Measurements from ENCODE around the gene SPDYE2B.
"Not testable (repeated sequence)": the region's sequence is repeated elsewhere in the genome, so short reads cannot be mapped to it uniquely, and the experiment has no call there.

Gene SPDYE2B, protein sequence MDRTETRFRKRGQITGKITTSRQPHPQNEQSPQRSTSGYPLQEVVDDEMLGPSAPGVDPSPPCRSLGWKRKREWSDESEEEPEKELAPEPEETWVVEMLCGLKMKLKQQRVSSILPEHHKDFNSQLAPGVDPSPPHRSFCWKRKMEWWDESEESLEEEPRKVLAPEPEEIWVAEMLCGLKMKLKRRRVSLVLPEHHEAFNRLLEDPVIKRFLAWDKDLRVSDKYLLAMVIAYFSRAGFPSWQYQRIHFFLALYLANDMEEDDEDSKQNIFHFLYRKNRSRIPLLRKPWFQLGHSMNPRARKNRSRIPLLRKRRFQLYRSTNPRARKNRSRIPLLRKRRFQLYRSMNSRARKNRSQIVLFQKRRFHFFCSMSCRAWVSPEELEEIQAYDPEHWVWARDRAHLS

DNA sequence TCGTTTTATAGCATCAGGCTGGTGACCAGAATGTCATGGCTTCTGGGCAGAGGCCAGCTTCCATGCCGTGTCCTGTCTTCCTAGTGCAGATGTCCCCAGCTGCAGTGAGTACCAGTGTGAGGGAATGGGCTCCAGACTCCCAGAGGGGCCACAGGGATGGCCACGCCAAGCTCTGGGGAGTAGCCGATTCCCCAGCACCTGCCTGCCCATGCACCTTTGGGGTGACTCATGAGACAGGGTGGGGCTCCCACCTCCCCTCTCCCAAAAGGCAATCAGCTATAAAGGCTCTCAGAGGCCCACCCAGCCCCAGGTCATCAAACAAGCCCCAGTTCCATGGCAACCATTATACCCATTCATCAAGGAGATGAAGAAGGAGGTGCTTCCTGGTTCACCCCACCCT lies at the start of gene SPDYE2B:
TSS of gene SPDYE2B (plus strand) at position 396 of the 400 bp plus-strand sequence. CDS start 2,030 bp downstream, outside the sequence.
- not testable (repeated sequence) for DNase-seq (ENCODE audit: low read depth in 3 of 3)

DNA sequence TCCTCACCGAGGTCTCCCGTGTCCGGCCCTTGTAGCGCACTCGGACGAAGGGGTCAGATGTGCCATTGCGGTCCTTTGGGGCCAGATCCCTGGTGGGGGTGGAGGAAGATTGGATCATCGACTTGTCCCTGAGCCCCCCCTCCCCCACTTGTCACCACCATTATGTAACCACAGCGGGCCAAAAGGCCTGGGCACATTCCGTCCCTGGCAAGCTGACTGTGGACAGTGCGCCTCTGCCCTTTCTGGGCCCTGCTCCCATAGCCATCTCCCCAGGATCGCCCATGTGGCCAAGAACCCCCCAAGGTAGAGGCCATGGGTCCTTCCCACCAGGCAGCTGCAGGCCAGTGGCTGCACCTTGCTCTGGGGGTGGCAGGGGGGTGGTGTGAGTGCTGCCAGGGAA lies 47.8 kb upstream of the SPDYE2B start:
- DNase-seq (ENCODE audit: low read depth in 3 of 3) = not testable (repeated sequence)

DNA sequence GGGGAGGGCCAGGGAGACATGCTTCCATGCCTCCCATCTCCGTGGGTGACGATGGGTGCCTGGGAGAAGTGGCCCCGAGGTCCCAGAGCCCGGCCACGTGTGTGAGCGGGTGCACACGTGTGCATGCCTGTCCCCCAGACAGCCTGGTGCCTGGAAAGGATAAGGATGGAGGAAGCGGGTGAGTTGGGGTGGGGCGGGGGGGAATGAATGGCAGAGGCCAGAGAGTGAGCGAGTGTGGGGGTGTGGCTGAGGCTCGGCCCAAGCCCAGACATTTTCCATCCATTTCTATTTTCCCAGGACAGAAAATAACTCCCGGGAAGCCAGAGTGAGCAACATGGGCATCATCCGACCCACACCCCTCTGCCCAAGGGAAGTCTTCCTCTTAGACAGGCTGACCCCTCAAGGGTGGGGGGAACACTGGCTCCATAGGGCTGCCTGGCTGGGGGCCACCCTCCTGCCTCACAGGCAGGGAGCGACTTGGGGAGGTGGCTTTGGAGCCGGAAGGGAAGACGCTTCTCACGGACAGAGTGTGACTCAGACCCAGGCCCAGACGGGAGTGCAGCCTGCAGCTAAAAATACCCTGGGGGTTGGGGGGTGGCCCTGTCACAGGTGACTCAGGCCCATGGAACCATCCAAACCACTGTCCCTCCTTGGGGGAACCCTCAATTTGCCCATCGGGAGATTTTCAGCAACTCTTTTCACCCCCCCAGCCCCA lies 45.5 kb upstream of the SPDYE2B start:
- DNase-seq (ENCODE audit: low read depth in 3 of 3) = not testable (repeated sequence)

DNA sequence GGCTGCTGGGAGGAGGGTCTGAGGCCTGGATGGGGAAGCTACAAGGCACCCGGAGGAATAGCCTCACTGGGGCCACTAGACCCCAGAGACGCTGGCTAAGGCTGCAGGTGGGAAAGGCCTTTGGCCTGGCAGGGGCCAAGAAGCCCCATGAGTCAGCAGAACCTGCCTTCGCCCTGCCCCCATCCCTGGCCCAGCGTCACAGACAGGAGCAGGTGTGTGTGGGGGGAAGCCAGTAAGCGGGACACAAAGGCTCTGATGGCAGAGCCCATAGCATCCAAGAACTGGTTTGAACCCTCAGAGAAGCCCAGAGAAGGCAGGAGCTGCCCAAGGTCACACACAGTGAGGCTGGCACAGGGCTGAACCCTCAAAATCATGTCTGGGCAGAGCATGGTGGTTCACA lies 43.3 kb upstream of the SPDYE2B start:
- DNase-seq (ENCODE audit: low read depth in 3 of 3) = not testable (repeated sequence)

DNA sequence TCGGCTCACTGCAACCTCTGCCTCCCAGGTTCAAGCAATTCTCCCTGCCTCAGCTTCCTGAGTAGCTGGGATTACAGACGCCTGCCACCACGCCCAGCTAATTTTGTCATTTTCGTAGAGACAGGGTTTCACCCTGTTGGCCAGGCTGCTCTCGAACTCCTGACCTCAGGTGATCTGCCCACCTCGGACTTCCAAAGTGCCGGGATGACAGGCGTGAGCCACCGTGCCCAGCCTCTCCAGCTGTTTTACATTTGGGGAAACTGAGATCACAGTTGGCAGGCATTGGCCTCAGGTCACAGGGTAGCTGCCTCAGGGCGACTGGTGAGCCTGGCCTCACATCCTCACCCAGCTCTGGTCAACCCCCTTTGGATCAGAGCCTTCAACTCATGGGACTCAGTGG lies 40.4 kb upstream of the SPDYE2B start:
- not testable (repeated sequence) for DNase-seq (ENCODE audit: low read depth in 3 of 3)

DNA sequence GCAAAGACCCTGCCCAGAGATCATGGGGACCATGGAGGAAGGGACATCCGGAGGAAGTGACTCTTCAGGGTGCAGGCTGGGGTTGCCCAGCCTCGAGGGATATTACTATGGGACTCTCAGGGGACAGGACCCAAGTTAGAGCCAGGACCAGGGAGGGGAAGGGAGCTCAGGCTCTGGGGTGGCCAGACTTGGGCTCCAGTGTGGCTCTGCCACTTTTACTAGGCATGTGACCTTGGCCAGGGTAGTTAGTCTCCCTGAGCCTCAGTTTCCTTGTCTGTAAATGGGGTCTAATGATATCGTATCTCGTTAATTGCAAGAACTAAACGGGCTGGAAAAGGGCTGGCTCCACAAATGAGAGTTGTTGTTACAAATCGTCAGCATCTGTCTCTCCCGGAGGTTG lies 39.7 kb upstream of the SPDYE2B start:
- not testable (repeated sequence) for DNase-seq (ENCODE audit: low read depth in 3 of 3)

DNA sequence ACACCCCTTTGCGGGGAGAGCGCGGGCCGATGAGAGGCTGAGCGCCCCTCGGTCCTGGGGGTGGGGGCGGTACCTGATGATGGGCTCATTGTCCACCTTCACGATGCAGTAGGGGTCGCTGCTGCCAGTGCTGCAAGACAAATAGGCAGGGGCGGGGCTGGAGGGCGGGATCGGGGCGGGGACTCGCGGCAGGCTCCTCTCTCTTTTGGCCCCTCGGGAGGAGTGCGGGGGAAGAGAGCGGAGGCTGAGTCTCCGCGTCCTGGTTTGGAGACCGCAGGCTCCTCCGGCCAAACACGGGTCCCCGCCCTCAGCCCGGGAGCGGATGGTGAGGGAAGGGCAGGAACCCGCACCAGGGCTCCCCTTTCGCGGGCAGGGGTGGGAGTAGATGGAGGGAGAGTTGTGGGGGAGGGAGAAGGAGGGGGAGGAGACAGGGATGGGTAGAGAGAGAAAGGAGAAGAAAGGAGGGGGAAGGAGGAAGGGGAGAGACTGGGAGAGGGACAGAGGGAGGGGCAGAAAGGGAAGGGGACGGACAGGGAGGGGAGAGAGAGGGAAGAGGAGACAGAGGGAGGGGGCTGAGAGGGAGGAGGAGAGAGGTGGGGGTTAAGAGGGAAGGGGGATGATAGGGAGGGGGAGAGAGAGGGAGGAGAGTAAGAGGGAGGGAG lies 39.0 kb upstream of the SPDYE2B start:
- not testable (repeated sequence) for DNase-seq (ENCODE audit: low read depth in 3 of 3)

DNA sequence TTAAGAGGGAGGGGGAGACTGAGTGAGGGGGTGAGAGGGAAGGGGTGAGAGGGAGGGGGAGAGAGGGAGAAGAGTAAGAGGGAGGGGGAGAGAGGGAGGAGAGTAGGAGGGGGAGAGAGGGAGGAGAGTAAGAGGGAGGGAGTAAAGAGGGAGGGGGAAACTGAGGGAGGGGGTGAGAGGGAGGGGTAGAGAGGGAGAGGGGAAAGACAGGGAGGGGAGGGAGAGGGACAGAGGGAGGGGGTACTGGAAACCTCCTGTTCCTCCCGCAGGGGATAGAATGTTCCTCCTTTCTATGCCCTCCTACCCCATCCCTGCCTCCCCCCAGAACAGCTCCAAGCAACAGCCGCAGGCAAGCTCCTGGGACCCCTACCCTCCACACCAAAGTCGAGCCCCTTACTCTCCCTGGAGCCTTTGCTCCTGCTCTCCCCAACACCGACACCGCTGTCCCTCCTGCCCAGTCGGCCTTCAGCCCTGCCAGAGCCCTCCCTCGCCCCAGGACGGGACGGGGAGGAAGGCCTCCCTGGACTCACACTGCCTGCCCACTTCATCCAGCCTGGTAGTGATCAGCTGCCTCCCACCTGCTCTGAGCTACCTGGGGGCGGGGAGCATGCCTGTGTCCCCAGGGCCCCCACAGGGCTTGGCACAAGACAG lies 38.3 kb upstream of the SPDYE2B start:
- not testable (repeated sequence) for DNase-seq (ENCODE audit: low read depth in 3 of 3)

DNA sequence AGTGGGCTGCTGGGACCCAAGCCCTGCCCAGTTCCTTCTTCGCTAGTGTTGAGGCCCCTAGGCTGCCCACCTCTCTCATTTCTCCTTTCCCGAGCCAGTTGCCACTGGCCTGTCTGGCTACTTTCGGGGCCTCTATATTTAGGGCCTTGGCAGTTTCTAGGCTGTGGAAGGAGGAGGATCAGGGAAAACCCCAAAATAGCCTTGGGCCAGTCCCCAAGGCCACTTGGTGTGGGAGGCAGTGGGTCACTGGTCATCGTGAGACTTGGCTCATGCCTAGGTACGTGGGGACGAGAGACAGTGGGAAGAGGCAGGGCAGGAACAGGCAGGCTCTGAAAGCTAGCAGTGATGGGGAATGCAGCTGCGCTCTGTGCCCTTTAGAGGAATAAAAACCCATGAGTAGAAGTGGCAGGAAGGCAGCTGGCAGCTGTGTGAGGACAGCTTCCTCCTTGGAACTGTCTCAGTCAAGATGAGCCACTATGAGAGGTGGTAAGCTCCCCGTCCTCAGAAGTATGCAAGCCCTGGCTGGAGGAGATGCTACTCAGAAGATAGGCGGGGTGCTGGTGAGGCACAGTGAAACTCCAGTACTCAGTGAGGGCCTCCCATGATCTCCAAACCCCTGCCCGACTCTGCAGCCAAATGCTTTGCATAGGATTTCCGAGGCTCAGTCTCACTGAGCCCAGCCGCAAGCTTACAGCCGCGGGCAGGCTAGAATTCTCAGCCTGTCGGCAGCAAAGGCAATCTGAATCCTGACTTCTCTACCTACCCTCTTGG lies 36.4 kb upstream of the SPDYE2B start:
- not testable (repeated sequence) for DNase-seq (ENCODE audit: low read depth in 3 of 3)

DNA sequence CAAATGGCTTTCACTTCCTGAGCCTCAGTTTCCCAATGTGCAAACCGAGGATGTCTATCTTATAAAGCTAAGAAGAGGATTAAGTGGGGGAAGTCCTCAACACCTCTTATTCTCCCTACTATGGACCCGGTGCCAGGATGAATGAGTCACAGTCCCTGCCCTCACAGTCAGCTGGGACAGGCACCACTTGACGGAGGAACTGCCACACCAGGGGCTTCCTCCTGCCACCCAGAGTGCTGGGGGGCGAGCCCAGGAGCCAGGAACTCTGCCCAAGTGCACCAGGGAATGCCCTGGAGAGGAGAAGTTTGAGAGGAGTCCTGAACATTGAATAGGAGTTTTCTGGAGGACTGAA lies 35.8 kb upstream of the SPDYE2B start:
- DNase-seq (ENCODE audit: low read depth in 3 of 3) = not testable (repeated sequence)

DNA sequence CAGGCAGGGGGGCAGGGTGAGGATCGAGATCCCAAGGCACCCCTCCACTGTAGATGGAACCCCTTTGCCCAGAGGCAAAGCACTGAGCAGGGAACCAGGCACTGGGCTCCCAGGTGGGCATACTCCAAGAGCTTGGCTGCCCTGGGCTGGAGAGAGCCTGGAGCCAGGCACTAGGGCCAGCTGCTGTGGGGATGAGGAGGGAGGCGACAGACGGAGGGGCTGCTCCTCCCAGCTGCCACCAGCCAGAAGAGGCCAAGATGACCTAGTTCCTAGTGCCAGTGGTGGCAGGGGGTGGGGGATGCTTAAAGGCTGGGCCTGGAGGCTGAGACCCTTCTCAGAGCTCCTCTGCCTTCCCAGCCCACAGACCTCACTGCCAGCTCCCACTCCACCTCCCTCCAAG lies 35.2 kb upstream of the SPDYE2B start:
- DNase-seq (ENCODE audit: low read depth in 3 of 3) = not testable (repeated sequence)

DNA sequence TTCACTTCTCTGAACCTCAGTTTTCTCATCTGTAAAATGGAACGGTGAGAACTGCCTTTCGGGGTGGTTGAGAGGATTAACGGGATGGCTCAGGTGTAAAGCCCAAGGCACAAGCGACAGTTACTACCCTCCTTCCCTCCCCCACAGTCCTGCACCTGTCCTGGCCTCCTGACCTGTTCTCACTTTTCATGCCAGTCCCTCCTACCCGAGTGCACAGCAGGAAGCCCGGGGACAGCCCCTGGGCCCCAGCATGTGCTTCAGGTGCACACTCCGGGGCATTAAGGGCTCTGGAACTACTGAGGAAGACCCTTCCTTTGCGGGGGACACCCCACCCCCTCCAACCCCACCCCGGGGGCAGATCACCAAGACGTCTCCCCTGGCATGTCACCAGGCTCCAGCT lies 34.2 kb upstream of the SPDYE2B start:
- DNase-seq (ENCODE audit: low read depth in 3 of 3) = not testable (repeated sequence)

DNA sequence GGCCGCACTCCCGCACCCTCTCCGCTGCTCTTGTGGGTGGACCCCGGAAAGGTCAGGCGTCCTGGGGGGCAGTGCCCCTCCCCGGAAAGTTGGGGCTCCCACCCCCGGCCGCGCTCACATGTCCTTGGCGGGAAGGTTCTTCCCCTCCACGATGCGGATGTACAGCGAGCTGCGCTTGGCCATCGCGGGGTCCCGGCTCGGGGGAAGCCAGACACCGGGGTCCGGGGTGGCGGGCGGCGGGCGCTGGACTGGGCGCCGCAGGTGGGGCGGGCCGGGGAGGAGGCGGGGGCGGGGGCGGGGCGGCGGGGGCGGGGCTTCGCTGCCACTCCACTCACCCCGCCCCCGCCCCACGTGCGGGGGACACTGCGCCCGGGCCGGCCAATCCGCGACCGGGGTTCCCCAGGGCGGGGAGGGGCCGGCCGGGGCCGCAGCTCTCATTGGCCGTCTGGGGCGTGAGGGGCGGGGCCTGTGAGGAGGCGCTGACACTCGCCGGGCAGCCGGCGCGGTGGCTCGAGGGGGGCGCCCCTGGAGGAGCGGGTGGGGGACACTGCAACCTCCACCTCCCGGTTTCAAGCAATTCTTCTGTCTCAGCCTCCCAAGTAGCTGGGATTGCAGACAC lies 33.5 kb upstream of the SPDYE2B start, which contains the start of gene RASA4:
TSS of gene RASA4 (minus strand) at position 250 of the 619 bp plus-strand sequence. CDS start at position 183, 67 bp downstream.
- DNase-seq (ENCODE audit: low read depth in 3 of 3) = peak in 1 of 3 experiments; percentile 29

DNA sequence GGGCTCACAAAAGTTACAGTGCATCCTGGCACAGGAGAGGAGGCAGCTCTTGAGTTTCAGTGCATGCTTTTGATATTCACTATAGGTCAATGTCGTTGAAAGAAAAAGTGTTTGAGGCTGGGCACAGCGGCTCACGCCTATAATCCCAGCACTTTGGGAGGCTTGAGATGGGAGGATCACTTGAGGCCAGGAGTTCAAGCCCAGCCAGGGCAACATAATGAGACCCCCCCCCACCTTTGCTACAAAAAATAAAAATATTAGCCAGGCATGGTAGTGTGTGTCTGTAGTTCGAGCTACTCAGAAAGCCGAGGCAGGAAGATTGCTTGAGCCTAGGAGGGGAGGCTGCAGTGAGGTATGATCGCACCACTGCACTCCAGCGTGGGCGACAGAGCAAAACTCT lies 32.0 kb upstream of the SPDYE2B start:
- not testable (repeated sequence) for DNase-seq (ENCODE audit: low read depth in 3 of 3)

DNA sequence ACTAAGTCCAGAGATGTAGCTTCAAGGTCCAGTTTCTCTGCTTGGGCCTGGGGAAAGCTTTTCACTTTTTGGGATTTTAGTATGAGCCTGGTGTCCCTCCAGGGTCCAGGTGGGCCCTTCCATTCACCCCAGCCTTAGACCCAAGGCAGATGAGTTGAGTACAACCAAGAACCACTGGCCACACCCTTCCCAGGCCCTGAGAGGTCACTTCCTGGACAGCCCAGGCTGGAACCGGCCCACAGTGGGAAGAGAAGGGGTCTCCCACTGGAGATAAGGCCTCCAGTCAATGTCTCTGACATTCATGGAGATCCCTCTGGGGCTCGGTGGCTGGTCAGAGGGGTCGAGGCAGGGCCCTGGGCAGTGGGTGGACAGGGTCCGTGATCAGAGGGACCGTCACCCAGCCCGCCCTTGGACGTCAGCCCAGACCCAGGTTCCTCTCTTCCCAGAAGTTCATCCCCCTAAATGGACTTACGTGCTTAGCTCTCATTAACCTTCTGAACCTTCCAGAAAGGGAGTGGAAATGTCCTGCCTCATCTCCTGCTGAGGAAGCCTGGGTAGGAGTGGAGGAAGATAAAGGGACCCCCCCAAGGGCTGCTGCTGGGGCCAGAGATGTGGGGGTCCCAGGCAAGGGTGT lies 22.7 kb upstream of the SPDYE2B start:
- not testable (repeated sequence) for DNase-seq (ENCODE audit: low read depth in 3 of 3)

DNA sequence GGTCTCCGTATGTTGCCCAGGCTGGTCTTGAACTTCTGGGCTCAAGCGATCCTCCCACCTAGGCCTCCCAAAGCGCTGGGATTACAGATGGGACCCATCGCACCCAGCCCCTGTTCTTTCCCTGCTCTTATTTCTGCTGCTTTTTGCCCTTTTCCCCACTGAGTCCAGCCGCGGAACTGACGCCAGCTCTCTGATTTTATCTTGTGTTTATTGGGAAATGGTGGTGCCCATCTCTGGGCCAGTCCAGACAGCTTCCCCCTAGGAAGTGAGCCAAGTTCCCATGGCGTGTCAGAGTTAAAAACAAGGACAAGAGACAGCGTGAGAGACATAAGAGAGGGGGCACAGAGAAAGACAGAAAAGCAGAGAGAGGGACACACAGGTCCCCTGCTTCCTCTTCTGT lies 19.5 kb upstream of the SPDYE2B start:
- not testable (repeated sequence) for DNase-seq (ENCODE audit: low read depth in 3 of 3)

DNA sequence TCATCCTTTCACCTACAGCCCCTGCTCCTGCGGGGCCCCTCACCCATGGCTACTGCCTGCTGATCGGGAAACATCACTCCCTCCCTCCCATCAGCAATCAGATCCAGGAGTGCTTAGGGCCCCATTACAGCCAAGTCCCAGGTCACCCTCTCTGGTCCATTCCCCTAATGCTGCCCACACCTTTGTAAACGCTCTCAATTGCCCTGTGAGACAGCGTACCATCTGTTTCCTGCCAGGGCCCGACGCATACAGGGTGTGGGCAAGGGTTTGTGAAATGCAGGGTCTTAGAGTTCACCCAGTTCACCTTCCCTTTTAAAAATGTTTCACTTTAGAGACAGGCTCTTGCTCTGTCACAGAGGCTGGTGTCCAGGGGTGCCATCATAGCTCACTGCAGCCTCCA lies 15.8 kb upstream of the SPDYE2B start:
- DNase-seq (ENCODE audit: low read depth in 3 of 3) = not testable (repeated sequence)

DNA sequence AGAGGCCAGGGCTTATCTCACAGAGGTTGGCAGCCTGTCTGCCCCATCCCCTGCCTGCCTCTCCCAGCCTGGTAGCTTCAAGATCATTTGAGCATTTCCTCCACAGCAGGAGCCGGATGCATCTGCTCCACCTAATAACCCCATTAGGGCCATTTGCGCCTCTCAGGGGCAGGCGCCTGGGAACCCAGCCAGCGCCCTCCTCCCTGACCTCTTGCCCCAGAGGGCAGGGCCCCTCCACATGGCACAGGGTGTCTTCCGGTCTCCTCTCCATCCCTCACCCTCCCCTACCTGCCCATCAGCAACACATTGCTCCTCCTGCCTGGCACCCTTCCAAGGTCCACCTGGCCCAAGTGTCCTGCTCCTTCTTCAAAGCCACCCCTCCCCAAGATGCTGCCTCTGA lies 14.8 kb upstream of the SPDYE2B start:
- DNase-seq (ENCODE audit: low read depth in 3 of 3) = not testable (repeated sequence)

DNA sequence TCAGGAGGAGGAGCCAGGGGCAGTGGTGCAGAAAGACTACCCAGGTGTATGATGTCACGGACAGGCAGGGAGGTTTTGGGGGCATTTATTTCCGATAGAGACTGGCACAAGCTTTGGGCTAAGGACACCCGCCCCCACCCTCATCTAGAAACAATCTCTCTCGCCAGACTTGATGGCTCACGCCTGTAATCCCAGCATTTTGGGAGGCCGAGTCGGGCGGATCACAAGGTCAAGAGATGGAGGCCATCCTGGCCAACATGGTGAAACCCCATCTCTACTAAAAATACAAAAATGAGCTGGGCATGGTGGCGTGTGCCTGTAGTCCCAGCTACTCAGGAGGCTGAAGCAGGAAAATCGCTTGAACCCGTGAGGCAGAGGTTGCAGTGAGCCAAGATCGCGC lies 13.2 kb upstream of the SPDYE2B start:
- not testable (repeated sequence) for DNase-seq (ENCODE audit: low read depth in 3 of 3)

DNA sequence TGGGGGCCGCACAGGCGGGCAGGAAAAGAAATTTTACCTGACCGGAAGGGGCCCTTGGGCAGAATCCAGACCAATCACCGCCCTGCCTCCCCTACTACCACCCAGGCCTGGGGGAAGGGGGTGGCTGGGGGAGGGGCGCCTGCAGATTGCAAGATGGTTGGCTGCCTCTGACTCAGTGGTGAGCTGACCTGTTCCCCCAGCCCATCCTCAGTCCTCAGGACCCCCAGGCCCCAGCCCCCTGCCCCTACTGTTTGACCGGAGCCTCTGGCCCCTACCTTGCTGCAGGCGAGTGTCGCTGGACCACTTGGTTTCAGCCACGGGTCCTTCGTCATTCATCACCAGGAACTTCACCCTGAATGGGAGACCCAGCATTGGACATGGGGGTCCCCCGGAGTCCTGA lies 11.3 kb upstream of the SPDYE2B start:
- DNase-seq (ENCODE audit: low read depth in 3 of 3) = not testable (repeated sequence)

Data from stimulated activated CD4-positive, alpha-beta T cell treated with anti-CD3 and anti-CD28 coated beads, TNF-alpha, amount 100 ng/mL, for 4 hours (primary cell).